GM19193 (cell line): ENCODE measurements around the gene SLC22A13.

Experiments used
- POLR2A ChIP-seq: IDR thresholded peaks from 4 replicates; pipeline ENCODE4 v1.6.1; 2011; ENCODE audit not compliant: insufficient read depth, insufficient read length; ENCODE audit errors: extremely low read depth

Gene SLC22A13

DNA sequence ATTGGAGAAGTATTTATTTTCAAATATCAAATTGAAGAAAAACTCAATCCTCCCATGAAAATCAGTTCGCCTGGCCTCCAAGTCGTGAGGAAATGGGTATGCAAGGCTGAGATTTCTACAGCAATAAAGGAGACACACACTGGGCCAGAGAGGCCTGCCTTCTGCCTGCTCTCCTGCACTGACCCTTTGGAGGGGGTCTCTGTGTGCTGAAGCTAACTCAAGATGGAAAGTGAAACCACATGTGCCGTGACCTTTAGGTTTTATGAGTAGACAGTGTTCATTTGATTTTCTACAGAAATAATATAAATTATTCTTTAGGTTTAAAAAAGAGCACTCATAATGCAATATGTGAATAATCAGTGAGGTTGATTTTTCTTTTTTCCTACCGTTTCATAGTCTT, 11.9 kb upstream of the SLC22A13 start:
- TF ChIP-seq POLR2A, result no peak

DNA sequence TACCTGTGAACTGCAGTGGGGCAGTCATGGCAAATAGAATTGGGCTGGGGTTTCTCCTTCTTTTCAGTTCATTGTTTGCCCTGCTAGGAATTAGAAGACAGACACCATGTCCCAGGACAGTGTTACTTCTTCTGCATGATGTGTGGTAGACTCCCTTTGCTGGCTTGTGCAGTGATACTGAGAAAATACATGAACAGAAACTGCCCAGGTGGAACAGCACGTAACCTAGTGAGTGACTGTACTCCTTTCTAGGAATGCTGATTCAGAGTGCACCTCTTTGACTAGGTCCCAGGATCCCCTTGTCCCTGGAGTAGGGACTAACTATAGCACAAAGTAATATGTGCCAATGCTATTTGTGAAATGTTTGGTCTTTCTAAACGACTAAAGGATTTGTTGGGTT, 10.7 kb upstream of the SLC22A13 start:
- no peak for TF ChIP-seq POLR2A

DNA sequence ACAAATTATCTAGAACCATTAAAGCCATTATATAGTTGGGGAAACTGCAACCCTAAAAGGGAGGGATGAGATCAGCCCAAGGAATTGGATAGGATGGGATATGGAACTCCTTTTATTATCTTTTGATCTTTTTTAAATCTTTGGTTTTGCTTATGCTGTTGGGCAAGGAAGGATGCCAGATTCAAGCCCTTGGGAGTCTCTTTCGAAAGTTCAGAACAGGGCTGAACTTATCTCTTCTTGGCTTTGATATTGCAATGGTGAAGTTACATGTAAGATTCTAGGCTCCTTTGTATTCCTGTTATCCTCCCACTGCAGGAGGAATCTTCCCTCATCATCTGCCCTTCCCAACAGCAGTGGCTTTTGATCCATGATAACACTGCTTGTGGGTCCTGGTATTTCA, 10.0 kb upstream of the SLC22A13 start:
- TF ChIP-seq POLR2A, result no peak

GRCh38 chr3:38257583-38257982, 8.0 kb upstream of the SLC22A13 start:
- TF ChIP-seq POLR2A, result no peak

DNA sequence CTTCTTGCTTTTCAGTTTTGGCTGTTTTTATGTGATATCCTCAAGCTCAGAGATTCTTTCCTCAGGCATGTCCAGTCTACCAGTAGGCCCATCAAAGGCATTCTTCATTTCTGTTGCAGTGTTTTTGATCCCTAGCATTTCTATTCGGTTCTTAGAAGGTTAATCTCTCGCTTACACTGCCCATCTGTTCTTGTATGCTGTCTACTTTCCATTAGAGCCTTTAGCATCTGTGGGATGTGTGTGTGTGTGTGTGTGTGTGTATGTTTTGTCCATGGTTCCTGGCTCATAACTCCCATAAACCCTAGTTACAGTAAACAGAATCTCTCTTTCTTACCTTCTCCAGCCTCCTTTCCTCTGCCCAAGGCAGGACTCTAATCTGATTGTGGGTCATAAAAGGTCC, 5.1 kb upstream of the SLC22A13 start:
- no peak for TF ChIP-seq POLR2A

- no peak for TF ChIP-seq POLR2A
Measured at GRCh38 chr3:38264353-38264771, 1.2 kb upstream of the SLC22A13 start.

DNA sequence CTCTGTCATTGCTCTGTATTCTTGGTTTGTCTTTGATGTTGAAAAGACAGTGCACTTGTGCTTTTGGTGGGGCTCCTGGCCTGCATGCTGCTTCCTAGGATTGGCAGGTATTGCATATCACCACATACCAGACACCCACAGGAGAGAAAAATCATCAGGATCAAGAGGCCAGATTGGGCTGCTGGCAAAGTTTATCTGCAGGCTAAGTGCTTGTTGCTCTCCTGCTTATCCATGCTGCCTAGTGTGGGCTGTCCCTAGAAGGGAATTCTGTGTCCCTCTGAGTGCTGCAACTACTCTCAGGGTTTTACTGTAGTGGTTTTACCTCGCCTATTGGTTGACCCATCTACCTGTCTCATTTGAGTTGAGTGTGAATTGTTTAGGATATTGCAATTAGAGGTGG, 833 bp upstream of the SLC22A13 start:
- TF ChIP-seq POLR2A, result no peak

- no peak for TF ChIP-seq POLR2A
Measured at GRCh38 chr3:38266810-38267209, 1.2 kb downstream of the SLC22A13 start.

DNA sequence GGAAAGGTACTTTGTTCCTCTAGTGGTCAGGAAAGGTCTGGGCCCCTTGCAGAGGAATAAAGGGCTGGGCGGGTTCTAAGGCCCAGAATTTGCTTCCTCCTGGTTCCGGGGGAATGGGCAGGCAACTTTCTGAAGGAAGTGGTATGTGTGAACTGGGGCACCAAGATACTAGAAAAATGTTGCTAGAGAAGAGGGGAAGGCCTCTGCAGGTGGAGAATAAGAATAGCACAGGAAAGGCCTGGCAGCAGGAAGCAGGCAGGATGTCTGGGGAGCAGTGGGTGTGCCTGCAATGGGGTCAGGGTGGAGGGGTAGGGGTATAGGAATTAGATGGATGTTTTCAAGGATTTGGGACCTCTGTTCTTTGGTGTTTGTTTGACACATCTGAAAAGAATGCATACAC, 2.0 kb downstream of the SLC22A13 start:
- TF ChIP-seq POLR2A, result no peak

GRCh38 chr3:38268087-38268486, 2.5 kb downstream of the SLC22A13 start:
- no peak for TF ChIP-seq POLR2A

DNA sequence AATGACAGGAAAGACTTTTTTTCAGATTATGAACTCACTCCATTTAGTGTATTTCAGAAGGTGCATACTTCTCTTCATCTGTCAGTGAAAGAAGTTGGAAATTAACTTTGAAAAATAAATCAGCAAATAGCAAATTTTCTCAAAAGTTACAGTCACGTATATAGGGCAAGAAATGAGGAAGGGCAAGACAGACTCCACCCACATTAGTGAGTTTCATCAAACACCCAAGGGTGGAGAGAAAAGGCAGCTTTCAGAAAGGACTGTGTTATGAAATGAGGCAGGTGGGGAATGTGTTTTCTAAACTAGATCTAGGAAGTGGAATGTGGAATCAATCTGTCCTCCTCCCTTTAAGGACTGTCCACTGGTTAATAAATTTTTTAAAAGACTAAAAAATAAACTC, 2.9 kb downstream of the SLC22A13 start:
- TF ChIP-seq POLR2A, result no peak

GRCh38 chr3:38270606-38271005, 5.0 kb downstream of the SLC22A13 start:
- TF ChIP-seq POLR2A, result no peak

- no peak for TF ChIP-seq POLR2A
Measured at GRCh38 chr3:38271553-38271952, 5.9 kb downstream of the SLC22A13 start.

DNA sequence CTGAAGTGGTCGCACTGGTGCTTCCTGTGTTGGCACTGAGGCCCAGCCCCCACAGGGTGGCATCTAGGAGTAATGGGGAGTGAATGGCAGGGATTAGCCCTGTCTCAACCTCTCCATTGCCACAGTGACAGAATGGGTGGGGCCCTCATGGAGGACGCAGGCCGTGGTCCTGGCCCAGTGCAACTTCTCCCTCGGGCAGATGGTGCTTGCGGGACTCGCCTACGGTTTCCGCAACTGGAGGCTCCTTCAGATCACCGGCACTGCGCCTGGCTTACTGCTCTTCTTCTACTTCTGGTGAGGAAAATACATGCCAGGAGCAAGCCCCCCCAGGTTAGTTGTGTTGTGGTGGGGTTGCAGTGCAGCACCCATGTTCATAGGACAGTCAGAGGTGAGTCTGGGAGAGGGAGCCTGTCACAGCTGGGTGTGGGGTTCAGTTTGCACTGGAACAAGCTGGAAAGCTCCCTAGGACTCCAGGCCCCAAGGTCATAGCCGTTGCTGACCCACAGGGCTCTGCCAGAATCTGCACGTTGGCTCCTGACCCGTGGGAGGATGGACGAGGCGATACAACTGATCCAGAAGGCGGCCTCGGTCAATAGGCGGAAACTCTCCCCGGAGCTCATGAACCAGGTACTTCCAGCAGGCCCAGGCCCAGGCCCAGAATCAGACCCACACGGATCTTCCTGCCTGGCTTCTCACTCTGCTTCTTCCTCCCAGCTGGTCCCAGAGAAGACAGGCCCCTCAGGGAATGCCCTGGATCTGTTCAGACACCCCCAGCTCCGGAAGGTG, 9.4 kb downstream of the SLC22A13 start:
- TF ChIP-seq POLR2A, result no peak

GRCh38 chr3:38275658-38276057, 10.0 kb downstream of the SLC22A13 start:
- TF ChIP-seq POLR2A, result no peak

DNA sequence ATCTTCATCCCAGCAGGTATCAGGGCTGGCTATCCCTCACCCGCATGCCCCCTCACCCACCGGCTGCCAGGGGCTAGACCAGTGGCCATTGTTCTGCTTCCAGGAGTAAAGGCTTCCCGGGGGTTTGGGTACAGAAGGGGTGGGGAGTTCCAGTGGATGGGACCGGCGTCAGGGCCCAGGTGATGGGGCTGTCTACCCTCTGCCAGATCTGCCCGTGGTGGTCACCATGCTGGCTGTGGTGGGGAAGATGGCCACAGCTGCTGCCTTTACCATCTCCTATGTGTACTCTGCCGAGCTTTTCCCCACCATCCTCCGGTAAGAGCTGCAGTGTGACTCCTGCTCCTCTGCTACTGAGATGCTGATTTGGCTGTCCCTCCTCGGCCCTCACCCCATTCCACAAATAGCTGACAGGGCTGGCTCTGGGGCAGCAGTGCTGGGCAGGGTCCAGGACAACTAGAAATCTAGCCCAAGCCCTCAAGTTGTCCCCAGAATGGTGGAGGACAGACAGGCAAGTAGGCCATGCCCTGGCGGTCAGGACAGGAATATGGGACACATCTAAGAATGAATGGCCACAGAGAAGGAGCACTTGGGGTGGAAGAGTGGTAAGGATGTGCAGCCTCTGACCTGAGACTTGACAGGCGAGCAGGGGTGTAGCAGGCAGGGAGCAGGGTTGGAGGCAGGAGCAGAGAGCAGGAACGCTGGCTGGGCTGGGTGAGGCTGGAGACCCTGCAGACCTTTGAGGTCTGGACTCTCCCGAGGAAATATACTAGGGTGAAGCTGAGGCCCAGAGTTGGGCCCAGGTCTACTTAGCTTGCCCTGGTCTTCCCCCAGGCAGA, 10.7 kb downstream of the SLC22A13 start:
- no peak for TF ChIP-seq POLR2A
